Activated naive CD4-positive, alpha-beta T cell treated with anti-CD3 and anti-CD28 coated beads, Interleukin-2, amount 10 ng/mL, durations not matched to agents 7 days and 5 days (primary cell): ENCODE data around the gene KCNMA1.

Source experiments
- CTCF ChIA-PET: fragments of 350-600 bp; sonication (Branson Sonifier 250); formaldehyde crosslinking; loops from one replicate; lab custom pipeline; 2021; ENCODE audit warnings: antibody characterized with exemption; lab: Charles Lee
- DNase-seq: peaks from one replicate; pipeline ENCODE4 v3.0.0-alpha.2; 2020
- H3K27ac Mint-ChIP-seq: one replicate; pipeline ENCODE4 v1.8.0; 2021; ENCODE audit warnings: mild to moderate bottlenecking, moderate library complexity, mixed read lengths
- H3K27me3 Mint-ChIP-seq: one replicate; pipeline ENCODE4 v1.8.0; 2021; ENCODE audit warnings: mild to moderate bottlenecking, mixed read lengths
- H3K36me3 Mint-ChIP-seq: one replicate; pipeline ENCODE4 v1.8.0; 2021; ENCODE audit warnings: mixed read lengths
- H3K4me1 Mint-ChIP-seq: one replicate; pipeline ENCODE4 v1.8.0; 2021; ENCODE audit warnings: mixed read lengths
- H3K4me3 Mint-ChIP-seq: one replicate; pipeline ENCODE4 v1.8.0; 2021; ENCODE audit warnings: mild to moderate bottlenecking, moderate library complexity, mixed read lengths
- H3K9me3 Mint-ChIP-seq: one replicate; pipeline ENCODE4 v1.8.0; 2021; ENCODE audit warnings: mixed read lengths

KCNMA1 gene

DNA sequence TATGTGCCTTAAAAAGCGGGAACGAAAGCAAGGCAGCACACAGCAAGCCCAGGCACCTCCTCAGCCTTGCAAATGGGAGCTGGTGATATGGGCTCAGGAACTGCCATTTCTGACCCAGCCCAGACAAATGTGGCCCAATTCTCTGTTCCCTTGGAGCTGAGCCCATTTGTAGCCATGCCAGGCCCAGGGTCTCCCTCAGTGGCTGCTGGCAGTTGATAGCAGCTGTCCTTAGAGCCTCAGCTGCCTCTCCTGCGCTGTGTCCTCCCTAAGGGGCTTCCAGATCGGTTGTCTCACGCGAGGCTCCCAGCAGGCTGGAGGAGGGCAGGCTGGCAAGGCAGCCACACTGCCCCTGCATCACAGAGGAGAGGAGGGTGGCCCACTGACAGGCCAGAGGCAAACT is 275.8 kb downstream of the KCNMA1 start:
- no peak for DNase-seq
- Mint-ChIP-seq H3K9me3 (no peaks in the 10 kb centered on the region), H3K27me3 (no peaks in the 10 kb centered on the region), H3K4me1 (no peaks in the 10 kb centered on the region), H3K36me3 (no peaks in the 10 kb centered on the region), H3K27ac (no peak overlapping the region), H3K4me3 (no peak overlapping the region)
- CTCF ChIA-PET: no interaction called here

- Mint-ChIP-seq H3K4me3 (no peak overlapping the region), H3K27me3 (no peaks in the 10 kb centered on the region), H3K27ac (no peak overlapping the region), H3K4me1 (no peaks in the 10 kb centered on the region), H3K9me3 (no peaks in the 10 kb centered on the region), H3K36me3 (no peaks in the 10 kb centered on the region)
- DNase-seq: no peak
- CTCF ChIA-PET: no interaction called here
Measured at GRCh38 chr10:77361426-77361825, 276.2 kb downstream of the KCNMA1 start.

DNA sequence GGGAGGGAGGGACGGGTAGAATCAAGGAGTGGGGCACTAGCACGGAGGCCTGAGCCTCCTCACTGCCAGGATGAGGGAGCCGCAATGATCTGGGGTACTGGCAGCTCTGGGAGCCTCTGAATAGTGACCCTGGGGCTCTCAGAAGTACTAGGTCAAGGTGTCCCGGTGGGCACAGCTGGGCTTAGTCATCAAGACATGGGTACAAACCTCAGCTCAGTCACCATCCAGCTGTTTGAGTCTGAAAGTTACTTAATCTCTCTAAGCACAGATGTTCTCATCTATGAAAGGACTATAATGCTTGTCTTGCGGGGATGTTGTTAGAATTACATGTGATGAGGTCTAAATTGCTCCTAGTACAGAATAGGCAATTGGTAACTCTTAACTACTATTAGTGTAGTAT is 276.8 kb downstream of the KCNMA1 start:
- DNase-seq: no peak
- CTCF ChIA-PET: no interaction called here
- H3K4me1 Mint-ChIP-seq: no peaks in the 10 kb centered on the region
- peaks cover under 1% of the 10 kb centered on the region for H3K9me3 Mint-ChIP-seq
- no peak overlapping the region for H3K4me3 Mint-ChIP-seq
- no peaks in the 10 kb centered on the region for H3K36me3 Mint-ChIP-seq
- no peaks in the 10 kb centered on the region for H3K27me3 Mint-ChIP-seq
- H3K27ac Mint-ChIP-seq: no peak overlapping the region

GRCh38 chr10:77359950-77360520 is 277.6 kb downstream of the KCNMA1 start:
- Mint-ChIP-seq H3K4me3 (no peak overlapping the region), H3K27me3 (no peaks in the 10 kb centered on the region), H3K27ac (no peak overlapping the region), H3K9me3 (peaks cover 1% of the 10 kb centered on the region), H3K36me3 (no peaks in the 10 kb centered on the region), H3K4me1 (no peaks in the 10 kb centered on the region)
- CTCF ChIA-PET: no interaction called here
- no peak for DNase-seq

DNA sequence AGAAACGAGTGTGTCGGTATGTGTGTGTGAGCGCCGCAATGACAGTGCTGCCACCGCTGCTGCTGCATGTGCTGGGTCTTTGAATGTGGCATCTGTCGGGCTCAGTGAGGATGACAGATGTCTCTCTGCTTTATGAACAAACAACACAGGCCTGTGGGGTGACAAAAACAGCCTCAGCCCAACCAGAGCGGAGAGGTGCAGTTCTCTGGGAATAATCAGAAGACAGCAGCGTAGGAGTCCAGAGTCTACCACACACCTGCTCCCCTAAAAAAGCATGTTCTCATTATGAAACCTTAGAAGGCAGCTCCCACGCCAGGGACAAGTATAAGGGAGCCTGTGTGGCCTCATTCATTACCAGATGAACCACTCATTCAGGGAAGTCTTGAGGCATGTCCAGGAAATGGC is 278.3 kb downstream of the KCNMA1 start:
- no peaks in the 10 kb centered on the region for H3K36me3 Mint-ChIP-seq
- H3K27me3 Mint-ChIP-seq: no peaks in the 10 kb centered on the region
- H3K4me3 Mint-ChIP-seq: no peak overlapping the region
- DNase-seq: no peak
- CTCF ChIA-PET: no interaction called here
- H3K9me3 Mint-ChIP-seq: peaks cover 1% of the 10 kb centered on the region
- H3K27ac Mint-ChIP-seq: no peak overlapping the region
- no peaks in the 10 kb centered on the region for H3K4me1 Mint-ChIP-seq

DNA sequence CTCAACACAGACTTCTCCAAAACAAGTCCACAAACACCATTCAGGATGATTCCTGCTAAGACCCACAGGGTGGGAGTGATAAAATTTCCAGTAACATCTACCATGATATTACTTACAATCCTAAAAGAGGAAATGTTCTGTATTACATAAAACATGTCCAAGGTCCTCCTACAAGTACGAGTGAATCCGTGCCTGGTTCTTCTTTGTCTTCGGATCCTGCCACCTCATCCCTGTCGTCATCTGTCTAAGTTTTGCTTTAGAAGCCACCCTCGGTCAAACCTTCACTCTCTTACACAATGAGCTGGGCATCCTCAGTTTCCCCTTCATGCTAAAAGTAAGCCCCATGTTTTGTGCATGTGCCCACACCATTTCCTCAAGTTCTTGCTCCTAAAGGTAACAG is 279.0 kb downstream of the KCNMA1 start:
- Mint-ChIP-seq H3K4me1 (no peaks in the 10 kb centered on the region), H3K27me3 (no peaks in the 10 kb centered on the region), H3K4me3 (no peak overlapping the region), H3K9me3 (peaks cover 1% of the 10 kb centered on the region), H3K36me3 (no peaks in the 10 kb centered on the region), H3K27ac (no peak overlapping the region)
- DNase-seq: no peak
- CTCF ChIA-PET: no interaction called here

DNA sequence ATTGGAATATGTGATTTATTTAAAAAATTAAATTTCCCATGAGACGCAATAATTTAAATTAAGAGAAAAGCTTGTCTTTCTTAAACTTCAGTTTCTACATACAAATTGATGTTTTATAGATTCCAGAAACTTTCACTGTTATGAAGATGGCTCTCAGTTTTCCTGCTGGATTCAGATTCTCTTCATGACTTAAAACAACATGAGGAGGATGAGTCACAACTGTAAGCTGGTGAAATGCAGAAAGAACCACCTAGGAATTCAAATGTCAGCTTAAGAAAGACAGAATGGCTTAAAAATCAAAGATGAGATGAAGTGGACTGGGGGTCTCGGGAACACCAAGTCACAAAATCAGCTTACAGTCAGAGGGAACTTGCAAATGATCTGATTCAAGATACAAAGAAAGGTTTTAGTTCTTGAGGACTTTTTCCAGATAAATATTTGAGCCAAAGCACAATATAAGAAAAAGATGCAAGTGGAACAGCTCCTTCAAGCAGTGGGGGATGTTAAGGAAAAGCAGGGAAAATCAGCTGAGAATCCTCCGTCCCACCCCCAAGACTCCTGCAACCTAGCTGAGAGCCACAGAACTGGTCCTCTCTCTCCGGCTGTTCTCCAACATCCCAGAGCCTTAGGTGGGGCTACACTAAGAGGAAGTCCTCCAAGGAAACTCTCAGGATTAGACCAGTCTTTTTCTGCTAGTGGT is 279.8 kb downstream of the KCNMA1 start:
- no peaks in the 10 kb centered on the region for H3K27me3 Mint-ChIP-seq
- DNase-seq: no peak
- peaks cover 1% of the 10 kb centered on the region for H3K9me3 Mint-ChIP-seq
- H3K27ac Mint-ChIP-seq: no peak overlapping the region
- CTCF ChIA-PET: no interaction called here
- no peak overlapping the region for H3K4me3 Mint-ChIP-seq
- no peaks in the 10 kb centered on the region for H3K4me1 Mint-ChIP-seq
- H3K36me3 Mint-ChIP-seq: no peaks in the 10 kb centered on the region

- CTCF ChIA-PET: no interaction called here
- Mint-ChIP-seq H3K9me3 (peaks cover 1% of the 10 kb centered on the region), H3K4me3 (no peak overlapping the region), H3K27me3 (no peaks in the 10 kb centered on the region), H3K36me3 (no peaks in the 10 kb centered on the region), H3K27ac (no peak overlapping the region), H3K4me1 (no peaks in the 10 kb centered on the region)
- DNase-seq: no peak
Measured at GRCh38 chr10:77357185-77357584, 280.4 kb downstream of the KCNMA1 start.

DNA sequence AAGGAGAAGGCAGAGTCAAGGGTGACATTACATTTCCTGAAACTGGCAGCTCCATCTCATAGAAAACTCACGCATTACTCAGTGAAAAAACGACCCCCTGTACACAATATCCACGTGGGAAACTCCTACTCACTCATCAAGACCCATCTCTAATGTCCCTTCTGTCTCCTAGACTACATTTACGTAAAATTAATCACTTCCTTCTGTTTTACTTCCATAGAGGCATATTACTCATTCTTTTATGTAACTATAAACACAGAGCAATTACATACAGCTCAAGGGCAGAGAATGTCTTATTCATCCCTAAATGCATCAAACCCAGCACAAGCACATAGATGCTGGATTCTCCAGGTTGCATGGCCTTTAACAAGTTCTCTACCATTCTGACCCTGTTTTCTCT is 281.8 kb downstream of the KCNMA1 start:
- H3K9me3 Mint-ChIP-seq: peaks cover 1% of the 10 kb centered on the region
- no peak for DNase-seq
- no peaks in the 10 kb centered on the region for H3K27me3 Mint-ChIP-seq
- H3K4me1 Mint-ChIP-seq: no peaks in the 10 kb centered on the region
- H3K4me3 Mint-ChIP-seq: no peak overlapping the region
- H3K27ac Mint-ChIP-seq: no peak overlapping the region
- CTCF ChIA-PET: no interaction called here
- no peaks in the 10 kb centered on the region for H3K36me3 Mint-ChIP-seq

- Mint-ChIP-seq H3K36me3 (no peaks in the 10 kb centered on the region), H3K4me3 (no peak overlapping the region), H3K27ac (no peak overlapping the region), H3K4me1 (no peaks in the 10 kb centered on the region), H3K27me3 (no peaks in the 10 kb centered on the region), H3K9me3 (peaks cover 1% of the 10 kb centered on the region)
- no peak for DNase-seq
- CTCF ChIA-PET: no interaction called here
Measured at GRCh38 chr10:77351386-77351785, 286.2 kb downstream of the KCNMA1 start.

DNA sequence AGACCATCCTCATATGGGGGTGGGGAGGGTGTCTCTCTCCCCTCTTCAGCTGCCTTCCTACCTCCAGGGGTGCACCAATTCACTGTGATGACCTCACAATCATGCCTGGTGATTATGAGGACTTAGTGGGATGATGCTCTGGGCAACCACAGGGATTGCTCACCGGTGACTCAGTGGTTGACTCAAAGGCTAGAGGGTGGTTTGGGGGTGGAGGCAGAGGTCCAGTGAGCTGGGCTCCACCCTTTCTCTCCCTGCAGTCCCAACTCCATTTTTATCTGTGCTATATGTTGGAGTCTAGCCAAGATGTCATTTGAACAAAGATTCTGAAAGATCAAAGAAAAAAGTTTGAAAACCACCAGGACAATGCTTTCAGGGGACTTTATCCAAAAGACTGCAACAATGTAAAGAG is 286.9 kb downstream of the KCNMA1 start:
- CTCF ChIA-PET: no interaction called here
- Mint-ChIP-seq H3K27me3 (no peaks in the 10 kb centered on the region), H3K9me3 (no peaks in the 10 kb centered on the region), H3K27ac (no peak overlapping the region), H3K4me1 (no peaks in the 10 kb centered on the region), H3K4me3 (no peak overlapping the region), H3K36me3 (no peaks in the 10 kb centered on the region)
- DNase-seq: no peak

DNA sequence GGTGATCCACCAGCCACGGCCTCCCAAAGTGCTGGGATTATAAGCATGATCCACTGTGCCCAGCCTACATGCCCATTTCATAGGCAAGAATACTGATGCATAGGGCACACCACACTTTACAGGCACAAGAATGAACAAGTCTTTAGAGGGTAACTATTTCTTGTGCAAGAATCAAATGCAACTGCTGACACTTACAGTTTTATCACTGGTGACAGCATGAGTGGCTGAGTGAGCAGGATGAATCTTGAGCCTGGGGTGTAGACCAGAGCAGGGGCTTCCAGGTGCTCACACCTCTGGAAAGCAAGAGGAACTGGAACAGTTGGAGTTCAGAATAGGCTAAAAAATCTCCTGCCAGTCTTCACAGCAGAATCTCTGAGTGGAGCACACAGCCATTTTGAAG is 287.5 kb downstream of the KCNMA1 start:
- no peak overlapping the region for H3K4me3 Mint-ChIP-seq

GRCh38 chr10:77349226-77349625 is 288.4 kb downstream of the KCNMA1 start:
- DNase-seq: no peak
- H3K27me3 Mint-ChIP-seq: no peaks in the 10 kb centered on the region
- H3K27ac Mint-ChIP-seq: no peak overlapping the region
- H3K4me1 Mint-ChIP-seq: no peaks in the 10 kb centered on the region
- no peaks in the 10 kb centered on the region for H3K36me3 Mint-ChIP-seq
- CTCF ChIA-PET: no interaction called here
- H3K9me3 Mint-ChIP-seq: no peaks in the 10 kb centered on the region
- no peak overlapping the region for H3K4me3 Mint-ChIP-seq

More for the DNA sequence above, 287.5 kb downstream of the KCNMA1 start:
- no peaks in the 10 kb centered on the region for H3K4me1 Mint-ChIP-seq
- no peaks in the 10 kb centered on the region for H3K27me3 Mint-ChIP-seq
- DNase-seq: no peak
- no peaks in the 10 kb centered on the region for H3K9me3 Mint-ChIP-seq
- no peaks in the 10 kb centered on the region for H3K36me3 Mint-ChIP-seq
- CTCF ChIA-PET: no interaction called here
- no peak overlapping the region for H3K27ac Mint-ChIP-seq

GRCh38 chr10:77348751-77349150 is 288.9 kb downstream of the KCNMA1 start:
- DNase-seq: no peak
- Mint-ChIP-seq H3K36me3 (no peaks in the 10 kb centered on the region), H3K4me1 (no peaks in the 10 kb centered on the region), H3K27ac (no peak overlapping the region), H3K4me3 (no peak overlapping the region), H3K27me3 (no peaks in the 10 kb centered on the region), H3K9me3 (no peaks in the 10 kb centered on the region)
- CTCF ChIA-PET: no interaction called here

DNA sequence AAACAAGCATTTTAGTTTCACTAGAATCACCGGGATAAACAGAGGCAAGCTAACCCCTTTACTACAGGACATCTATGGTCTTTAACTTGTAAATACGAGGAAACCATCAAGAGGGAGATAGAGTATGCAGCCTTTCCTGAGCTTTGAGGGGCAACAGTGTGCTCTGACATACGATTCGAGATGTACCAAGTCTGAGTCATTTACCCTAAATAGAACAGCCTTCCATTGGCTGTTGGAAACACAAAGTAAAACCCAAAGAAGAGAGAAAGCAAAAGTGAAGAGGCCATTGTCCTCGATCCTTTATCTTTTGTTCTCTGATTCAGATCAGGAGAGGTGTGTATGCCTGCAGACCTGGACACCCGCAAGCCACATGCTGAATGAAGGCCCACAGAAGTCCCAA is 289.5 kb downstream of the KCNMA1 start:
- no peak for DNase-seq
- CTCF ChIA-PET: no interaction called here
- Mint-ChIP-seq H3K4me1 (no peaks in the 10 kb centered on the region), H3K27me3 (no peaks in the 10 kb centered on the region), H3K27ac (no peak overlapping the region), H3K36me3 (no peaks in the 10 kb centered on the region), H3K9me3 (no peaks in the 10 kb centered on the region), H3K4me3 (no peak overlapping the region)
